Activated CD4-positive, alpha-beta T cell treated with anti-CD3 and anti-CD28 coated beads, Interleukin-2, amount 50 U/mL, for 24 hours (primary cell): Measurements from ENCODE around the gene GYPB.
"Not testable (repeated sequence)": the region's sequence is repeated elsewhere in the genome, so short reads cannot be mapped to it uniquely, and the experiment has no call there.

Experiments
- DNase-seq, 2 donors: peaks; one replicate each; pipeline ENCODE4 v3.0.0-alpha.2; 2020; ENCODE audit warnings: low read depth in 1 of 2, low spot score in 1 of 2

Gene GYPB

DNA sequence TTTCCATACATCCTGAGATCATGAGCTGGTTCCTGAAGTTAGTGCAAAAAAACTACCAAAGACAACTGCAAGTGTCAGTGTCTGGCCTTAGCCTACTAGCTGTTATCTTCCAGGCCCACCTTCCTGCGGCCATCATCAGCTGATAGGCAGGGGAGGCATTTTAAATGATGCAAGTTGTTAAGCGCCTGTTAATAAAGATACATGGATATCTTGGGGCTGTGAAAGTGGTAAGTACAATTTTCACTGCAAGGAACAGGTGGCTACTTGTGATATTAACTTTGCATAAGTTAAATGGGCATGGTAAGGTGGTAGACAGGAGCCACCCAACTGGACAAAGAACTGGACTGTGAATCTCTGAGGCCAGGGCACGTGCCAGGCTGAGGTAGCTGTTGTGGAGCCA is at the start of gene GYPB:
Gene GYPB (minus strand): TSS at position 104 of the 400 bp plus-strand sequence. CDS start 93 bp downstream, at position 11.
- DNase-seq = not testable (repeated sequence)

DNA sequence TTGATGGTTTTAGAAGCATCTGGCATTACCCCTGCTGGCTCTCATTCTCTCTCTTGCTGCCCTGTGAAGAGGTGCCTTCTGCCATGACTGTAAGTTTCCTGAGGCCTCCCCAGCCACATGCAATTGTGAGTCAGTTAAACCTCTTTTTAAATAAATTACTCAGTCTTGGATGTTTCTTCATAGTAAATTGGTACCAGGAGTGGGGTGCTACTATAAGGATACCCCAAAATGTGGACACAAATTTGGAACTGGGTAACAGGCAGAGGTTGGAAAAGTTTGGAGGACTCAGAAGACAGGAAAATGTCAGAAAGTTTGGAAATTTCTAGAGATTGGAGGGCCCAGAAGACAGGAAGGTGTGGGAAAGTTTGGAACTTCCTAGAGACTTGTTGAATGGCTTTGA is 42.4 kb upstream of the GYPB start:
- not testable (repeated sequence) for DNase-seq

DNA sequence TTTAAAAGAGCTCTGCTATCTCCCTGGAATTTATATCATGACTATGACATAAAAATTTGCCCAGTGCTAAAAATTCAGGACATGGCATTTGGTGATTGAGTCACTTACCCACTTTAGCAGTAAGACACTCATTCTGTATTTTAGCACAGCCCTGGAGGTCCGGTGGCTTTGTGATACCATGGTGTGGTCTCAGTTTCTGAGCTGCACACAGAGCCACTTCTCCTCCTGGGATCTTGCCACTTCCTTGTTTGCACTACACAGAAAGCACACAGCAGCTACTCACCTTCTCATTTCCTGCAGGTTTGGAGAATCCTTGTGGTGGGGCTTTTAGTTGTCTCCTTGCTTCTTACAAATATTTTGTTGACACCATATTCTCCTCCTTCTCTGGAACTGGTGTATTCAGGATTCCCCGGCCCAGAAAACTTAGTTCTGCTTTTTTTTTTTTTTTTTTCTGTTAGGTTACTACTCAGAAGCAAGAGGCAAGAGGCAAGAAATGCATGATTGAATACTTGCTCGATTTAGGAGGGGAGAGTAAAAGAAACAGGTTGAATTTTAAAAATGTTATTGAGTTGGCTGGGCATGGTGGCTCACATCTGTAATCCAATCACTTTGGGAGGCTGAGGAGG is 41.2 kb upstream of the GYPB start:
- not testable (repeated sequence) for DNase-seq

DNA sequence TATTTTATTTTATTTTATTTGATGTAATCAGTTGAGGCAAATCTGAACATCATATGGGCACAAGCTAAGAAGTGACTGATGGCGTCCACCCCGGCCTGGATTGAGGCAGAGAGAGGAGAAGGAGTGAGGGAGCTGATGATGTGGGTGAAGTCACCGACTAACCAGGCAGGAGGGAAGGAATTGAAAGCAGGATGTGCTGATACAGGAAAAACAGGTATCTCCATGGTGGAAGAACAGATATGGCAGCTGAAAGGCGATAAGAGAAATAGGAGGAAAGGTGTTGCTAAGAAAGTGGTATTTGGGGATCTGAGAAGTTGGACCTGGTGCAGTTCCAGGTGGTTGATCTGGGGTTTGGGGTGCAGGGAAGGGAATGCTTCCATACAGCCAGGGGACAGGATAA is 37.6 kb upstream of the GYPB start:
- DNase-seq = no peak

DNA sequence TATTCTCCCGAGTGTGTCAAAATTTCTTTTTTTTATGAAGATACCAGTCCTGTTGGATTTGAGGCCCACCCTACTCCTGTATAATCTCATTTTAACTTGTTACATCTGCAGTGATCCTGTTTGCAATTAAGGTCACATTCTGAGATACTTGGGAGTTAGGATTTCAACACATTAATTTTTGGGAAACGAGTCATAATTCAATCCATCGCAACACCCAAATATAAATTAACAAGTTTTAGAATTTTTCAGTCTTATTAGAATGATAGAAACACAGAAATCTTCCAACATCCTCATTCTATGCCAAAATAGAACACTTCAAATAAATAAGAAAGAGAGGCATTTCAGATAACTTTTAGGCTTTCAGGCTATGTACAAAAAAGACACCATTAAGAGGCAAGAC is 36.2 kb upstream of the GYPB start:
- not testable (repeated sequence) for DNase-seq

DNA sequence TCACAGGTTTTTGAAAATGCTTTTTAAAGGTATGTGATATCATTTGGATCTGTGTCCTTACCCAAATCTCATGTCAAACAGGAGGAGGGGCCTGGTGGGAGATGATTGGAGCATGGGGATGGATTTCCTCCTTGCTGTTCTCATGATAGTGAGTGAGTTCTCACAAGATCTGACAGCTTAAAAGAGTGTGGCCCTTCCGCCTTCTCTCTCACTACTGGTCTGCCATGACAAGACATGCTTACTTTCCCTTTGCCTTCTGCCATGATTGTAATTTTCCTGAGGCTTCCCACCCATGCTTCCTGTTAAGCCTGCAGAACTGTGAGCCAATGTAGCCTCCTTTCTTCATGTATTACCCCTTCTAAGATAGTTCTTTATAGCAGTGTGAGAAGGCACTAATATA is 32.3 kb upstream of the GYPB start:
- DNase-seq = not testable (repeated sequence)

DNA sequence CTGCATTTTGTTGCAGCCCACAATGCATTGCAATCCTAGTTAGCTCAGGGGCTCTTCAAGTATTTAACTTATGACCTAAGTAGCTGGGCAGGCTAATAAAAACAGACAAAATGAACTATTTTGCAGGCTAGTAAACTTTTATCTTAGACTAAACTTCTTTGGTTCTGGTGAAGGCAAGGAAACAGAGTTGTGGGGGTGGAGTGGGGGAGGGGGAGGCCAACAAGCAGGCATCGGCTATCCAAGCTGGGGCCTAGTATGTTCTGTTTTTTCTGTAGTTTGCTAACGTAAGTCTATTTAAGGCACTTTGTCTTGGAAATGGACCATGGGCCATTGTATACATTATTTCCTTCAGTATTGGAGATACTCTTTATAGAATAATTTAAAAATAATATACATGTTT is 31.5 kb upstream of the GYPB start:
- not testable (repeated sequence) for DNase-seq

DNA sequence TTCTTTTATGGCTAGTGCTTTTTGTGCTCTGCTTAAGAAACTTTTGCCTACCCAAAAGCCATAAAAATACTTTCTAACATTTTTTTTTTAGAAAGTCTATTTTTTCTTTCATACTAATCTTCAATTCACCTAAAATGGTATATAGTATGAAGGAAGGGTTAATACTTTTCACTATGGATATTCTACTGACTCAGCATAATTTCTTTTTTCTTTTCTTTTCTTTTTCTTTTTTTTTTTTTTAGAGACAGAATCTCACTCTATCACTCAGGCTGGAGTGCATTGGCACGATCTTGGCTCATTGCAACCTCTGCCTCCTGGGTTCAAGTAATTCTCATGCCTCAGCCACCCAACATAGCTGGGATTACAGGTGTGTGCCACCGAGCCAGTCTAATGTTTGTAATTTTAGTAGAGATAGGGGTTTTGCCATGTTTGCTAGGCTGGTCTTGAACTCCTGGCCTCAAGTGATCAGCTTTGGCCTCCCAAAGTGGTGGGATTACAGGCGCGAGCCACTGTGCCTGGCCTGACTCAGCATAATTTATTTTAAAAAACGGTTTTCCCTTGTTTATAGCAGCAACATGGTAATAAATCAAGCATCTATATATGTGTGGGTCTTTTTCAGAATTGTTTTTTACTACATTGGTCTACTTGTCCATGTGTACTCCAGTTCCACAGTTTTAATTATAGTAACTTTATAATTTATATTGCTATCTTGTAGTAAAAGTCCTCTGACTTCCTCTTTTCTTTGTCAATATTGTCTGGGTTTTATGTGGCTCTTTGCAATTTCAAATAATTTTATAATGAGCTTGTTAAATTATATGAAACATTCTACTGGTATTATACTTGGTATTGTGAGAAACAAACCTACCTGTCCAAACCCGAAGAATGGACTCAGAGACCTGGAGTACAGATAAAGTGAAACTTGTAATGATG is 30.6 kb upstream of the GYPB start:
- not testable (repeated sequence) for DNase-seq

DNA sequence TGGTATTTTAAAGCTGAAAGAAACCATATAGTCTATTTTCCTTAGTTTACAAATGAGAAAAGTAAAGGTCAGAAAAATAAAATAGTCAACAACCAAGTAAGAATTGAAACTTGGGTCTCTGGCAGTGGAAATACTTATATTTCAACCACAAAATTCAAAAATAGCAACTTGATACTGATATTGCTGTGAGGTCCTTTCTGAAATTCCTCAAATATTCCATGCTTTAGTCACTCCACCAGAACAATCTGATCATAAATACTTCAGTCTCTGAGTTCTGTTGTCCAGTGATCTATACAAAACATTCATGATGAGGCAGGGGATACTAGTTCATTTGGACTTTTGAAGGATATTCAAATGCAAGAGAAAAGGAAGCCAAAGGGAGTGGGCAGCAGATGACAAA is 25.8 kb upstream of the GYPB start:
- not testable (repeated sequence) for DNase-seq

DNA sequence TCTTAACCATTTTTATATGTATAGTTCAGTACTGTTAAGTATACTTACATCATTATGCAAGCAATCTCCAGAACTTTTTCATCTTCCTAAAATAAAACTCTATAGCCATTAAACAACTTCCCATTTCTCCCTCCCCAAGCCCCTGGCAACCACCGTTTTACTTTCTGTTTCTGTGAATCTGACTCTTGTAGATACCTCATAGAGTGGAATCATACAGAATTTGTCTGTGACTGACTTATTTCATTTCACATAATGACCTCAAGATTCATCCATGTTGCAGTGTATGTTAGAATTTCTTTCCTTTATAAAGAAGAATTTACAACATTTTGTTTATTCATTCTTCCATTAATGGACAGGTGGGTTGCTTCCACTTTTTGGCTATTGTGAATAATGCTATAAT is 13.4 kb upstream of the GYPB start:
- DNase-seq = not testable (repeated sequence)

DNA sequence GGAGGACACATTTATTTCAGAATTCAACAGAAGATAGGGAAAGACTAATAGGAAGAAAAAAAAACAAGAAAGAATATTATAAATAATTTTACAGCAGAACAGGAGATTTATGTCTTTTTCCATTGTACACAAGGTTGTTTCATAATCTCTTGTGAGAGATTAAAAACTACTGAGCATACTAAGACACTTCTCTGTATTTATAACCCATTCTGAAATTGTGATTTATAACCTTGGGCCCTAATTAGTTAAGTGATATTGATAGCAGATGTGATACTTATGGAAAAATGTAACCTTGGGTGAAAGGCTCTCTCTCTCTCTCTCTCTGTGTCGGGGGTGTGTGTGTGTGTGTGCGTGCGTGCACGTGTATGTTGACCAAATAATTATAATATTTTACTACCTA is 12.7 kb upstream of the GYPB start:
- not testable (repeated sequence) for DNase-seq

DNA sequence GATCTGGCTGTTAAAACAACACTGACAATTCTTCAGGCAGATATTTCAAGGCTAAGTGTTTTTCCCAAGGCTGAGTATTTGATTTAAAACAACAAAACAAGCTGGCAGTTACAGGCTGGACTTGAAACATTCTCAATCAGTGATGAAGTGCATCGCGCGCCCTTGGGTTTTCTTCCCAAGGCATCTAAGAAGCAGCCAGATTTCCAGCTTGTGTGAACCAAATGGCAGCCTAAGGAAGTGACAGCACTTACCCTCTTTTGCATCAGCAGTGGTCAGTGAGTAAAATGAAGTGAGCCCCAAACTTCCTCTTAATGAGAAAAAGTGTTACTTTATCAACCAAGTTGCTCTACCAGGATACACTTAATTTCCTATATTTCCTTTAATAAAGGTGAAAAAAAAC is 12.2 kb upstream of the GYPB start:
- not testable (repeated sequence) for DNase-seq

DNA sequence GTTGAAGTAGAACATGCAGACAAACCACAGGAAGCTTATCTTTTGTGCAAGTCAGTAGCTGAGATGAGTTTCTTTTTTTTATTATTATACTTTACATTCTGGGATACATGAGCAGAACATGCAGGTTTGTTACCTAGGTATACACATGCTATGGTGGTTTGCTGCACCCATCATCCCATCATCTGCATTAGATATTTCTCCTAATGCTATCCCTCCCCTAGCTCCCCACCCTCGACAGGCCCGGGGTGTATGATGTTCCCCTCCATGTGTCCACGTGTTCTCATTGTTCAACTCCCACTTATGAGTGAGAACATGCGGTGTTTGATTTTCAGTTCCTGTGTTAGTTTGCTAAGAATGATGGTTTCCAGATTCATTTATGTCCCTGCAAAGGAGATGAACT is 11.5 kb upstream of the GYPB start:
- DNase-seq = not testable (repeated sequence)

DNA sequence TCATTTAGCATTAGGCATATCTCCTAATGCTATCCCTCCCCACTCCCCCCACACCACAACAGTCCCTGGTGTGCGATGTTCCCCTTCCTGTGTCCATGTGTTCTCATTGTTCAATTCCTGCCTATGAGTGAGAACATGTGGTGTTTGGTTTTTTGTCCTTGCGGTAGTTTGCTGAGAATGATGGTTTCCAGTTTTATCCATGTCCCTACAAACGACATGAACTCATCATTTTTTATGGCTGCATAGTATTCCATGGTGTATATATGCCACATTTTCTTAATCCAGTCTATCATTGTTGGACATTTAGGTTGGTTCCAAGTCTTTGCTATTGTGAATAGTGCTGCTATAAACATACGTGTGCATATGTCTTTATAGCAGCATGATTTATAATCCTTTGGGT is 7.5 kb upstream of the GYPB start:
- DNase-seq = not testable (repeated sequence)

DNA sequence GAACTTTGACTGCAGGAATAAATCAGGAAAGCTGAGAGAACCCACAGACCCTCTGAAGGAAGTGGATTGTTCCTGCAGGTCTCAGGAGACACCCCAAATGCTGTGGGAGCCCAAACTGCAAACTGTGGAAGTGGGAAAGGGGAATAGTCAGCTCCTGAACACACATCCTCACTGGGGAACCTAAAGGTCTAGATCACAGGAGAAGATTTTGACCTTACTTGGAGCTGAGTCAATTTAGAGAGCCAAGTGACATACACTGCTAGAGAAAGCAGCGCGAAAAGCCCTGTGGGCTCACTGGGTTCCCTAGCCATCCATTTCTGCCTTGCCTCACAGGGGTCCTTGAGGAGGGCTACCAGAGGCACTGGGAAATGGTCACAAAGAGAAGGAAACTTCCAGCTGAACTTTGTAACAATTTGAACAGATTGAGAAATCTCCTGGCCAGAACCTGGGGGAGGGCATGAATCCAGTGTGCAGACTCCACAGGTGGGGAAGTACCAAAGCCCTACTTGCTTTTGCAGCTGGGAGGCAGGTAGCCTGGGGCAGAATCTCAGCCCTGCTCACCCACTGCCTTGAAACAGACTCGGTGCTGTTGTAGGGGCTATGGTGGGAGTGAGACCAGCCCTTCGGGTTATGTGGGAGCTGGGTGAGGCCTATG is 5.3 kb upstream of the GYPB start:
- not testable (repeated sequence) for DNase-seq

DNA sequence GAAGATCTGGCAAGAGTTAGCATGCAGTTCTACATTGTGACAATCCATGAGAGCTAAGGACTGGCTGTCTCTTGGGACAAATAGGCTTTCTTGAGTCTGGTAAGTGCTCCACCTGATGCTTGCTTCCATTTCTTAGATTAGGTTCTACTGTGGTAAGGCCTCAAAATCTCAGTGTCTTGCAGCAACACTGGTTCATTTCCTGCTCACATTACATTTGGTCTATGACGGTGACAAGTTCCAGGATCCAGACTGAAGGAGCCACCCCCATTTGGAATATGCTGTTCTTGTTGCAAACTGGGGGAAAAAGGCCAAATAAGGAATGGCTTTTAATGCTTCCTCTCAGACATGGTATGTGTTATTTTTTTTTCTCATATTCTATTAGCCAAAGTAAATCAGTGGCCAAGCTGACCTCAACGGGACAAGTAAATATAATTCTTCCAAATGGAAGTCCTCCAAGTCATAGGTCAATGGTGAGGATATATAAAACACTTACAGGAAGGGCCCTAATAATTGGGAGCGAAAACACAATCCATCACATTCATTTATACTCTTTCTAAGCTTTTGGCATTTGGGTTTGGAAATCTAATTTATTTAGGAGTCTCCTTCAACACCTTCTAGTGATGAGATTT is 3.7 kb upstream of the GYPB start:
- not testable (repeated sequence) for DNase-seq

DNA sequence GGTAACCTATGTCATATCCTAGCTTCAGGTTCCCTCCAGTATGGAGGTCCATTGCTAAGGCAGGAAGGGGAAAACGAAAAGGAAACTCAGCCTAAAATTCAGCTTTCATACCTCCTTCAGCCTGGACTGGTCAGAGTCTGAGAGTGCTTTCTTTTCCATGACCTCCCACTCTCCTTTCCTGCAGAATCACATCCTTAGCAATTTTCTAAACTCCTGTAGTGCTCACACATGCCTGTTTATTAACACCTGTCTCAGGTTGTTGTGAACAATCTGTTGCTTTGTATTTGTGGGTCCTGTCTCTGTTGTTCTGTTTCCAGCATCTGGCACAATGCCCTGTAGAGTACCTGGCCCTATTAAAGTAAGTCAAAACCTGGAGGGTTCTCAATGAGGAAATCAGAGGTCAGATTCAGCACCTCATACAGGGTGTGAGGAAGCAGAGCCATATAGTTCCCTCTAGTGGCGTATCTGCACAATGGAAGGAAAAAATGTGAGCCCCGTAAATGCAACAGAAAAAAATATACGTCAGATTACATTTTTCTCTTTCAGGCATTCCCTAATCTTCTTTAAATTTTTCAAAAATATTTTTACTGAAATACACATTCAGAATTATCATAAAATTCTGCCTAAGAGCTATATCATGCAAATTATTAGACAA is 2.3 kb upstream of the GYPB start:
- not testable (repeated sequence) for DNase-seq

DNA sequence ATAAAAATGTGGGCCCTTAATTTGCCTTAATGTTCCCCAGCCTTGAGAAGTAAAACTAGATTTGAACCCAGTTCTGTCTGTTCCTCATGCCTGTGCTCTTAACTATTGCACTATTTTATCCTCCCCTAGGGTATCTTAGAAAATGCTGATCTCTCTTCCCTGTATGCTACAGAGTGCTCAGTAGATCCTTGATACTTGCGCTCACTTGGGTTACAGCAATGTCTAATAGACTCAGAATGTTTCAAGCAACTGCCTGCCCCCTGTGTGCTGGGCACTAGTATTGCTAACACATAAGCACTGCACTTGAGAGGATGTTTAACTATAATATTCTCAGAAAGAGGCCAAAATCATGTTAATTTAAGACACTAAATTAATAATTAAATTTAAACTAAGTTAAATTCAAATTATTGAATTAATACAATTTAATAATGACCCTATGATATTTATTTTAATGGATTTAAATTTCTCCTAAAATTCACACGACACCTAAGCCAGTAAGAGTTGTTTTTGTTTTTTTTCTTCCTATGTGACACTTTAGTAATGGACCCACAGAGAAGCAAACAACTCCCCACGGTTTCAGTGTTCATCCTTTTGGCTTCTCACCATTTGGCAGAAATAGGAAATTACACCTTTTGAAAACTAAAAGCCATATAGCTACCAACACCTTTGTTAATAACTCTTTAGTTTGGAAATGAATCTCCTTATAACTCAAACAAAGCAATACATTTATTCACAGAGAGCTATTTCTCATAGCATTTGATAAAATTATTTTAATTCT is 768 bp downstream of the GYPB start:
- not testable (repeated sequence) for DNase-seq

DNA sequence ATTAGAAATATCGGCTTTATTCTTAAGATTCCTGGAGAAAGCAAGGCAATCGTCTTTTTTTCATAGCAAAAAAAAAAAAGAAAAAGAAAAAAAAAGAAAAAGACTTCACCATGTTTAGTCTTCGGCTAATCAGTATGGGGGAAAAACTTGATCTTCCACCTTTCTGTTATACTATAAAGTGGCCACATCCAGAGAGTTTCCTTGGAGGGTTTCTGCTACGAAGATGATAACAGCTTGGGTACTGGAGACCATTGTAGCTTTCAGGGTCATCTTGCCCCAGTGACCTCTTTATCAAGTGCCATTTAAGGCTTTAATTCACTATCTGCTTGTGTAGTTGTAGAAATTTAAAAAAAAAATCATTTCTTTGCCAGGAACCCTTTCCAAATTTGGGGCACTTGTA is 1.9 kb downstream of the GYPB start:
- not testable (repeated sequence) for DNase-seq

DNA sequence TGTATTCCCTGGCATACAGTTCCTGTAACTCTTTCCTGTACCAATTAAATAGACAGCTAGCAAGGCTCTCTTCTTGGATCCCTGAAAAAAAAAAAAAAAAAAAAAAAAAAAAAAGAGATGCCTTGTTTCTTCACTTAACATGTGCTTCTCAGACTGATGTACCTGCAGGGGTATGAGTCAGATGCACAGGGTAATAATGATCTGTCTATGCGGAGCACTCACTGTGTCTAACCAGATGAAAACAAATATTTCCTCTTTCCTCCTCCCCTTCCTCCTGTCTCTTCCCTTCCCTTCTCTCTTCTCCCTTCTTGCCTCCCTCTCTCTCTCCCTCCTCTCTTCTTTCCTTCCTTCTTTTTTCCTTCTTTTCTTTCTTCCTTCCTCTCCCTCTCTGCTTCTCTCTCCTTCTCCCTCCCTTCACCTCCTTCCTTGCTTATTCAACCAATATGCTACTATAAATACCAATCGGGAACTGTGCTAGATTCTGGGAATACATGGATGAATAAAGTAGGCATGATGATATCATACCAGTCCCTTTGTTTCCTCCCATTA is 3.0 kb downstream of the GYPB start:
- DNase-seq = not testable (repeated sequence)
